H1 (cell line): ENCODE data around the gene PPP6R1. TPM values are rescaled to one million over a fixed set of nuclear protein-coding genes. Genes with fewer than 3 reads are reported as not detected.

Source experiments
- CTCF ChIA-PET: fragments of 300-600 bp; sonication (Branson Sonifier 250); formaldehyde crosslinking; loops from one replicate; lab custom pipeline; 2021; ENCODE audit not compliant: partially characterized antibody; lab: Charles Lee
- POLR2A ChIA-PET: fragments of 300-600 bp; sonication (Branson Sonifier 250); formaldehyde crosslinking; loops from one replicate; lab custom pipeline; 2021; ENCODE audit warnings: inconsistent platforms; ENCODE audit not compliant: partially characterized antibody; lab: Charles Lee
- DNase-seq, 2 experiments: peaks; one replicate each; pipeline versions ENCODE4 v3.0.0 to v3.0.0-alpha.2; 2010 to 2022; ENCODE audit warnings: low spot score in 2 of 2, low read depth in 1 of 2, mixed read lengths in 1 of 2
- FAIRE-seq: peaks from 2 replicates; lab custom pipeline; 2011; peaks lifted over from hg19 to GRCh38; lab: Jason Lieb, UNC
- H2AFZ ChIP-seq: 2 replicates; pipeline ENCODE4 v1.8.1; 2012; ENCODE audit warnings: low read length, inconsistent platforms
- H2AK5ac ChIP-seq: 2 replicates; pipeline ENCODE4 v1.6.1; 2013; ENCODE audit warnings: low read depth, low read length
- H2BK120ac ChIP-seq: replicated peaks from 2 replicates; pipeline ENCODE3; 2013; ENCODE audit warnings: low read depth, low read length, inconsistent platforms
- H2BK12ac ChIP-seq: 2 replicates; pipeline ENCODE4 v1.6.1; 2013; ENCODE audit warnings: low read depth, low read length
- H2BK15ac ChIP-seq: 2 replicates; pipeline ENCODE4 v1.6.1; 2013; ENCODE audit warnings: low read length
- H2BK20ac ChIP-seq: 2 replicates; pipeline ENCODE4 v1.6.1; 2013; ENCODE audit warnings: low read length
- H2BK5ac ChIP-seq: 2 replicates; pipeline ENCODE4 v1.6.1; 2013; ENCODE audit warnings: low read depth, low read length
- H3K14ac ChIP-seq: 2 replicates; pipeline ENCODE4 v1.6.1; 2013; ENCODE audit warnings: inconsistent platforms; ENCODE audit not compliant: insufficient read length
- H3K18ac ChIP-seq: 2 replicates; pipeline ENCODE4 v1.6.1; 2013; ENCODE audit warnings: low read length; ENCODE audit errors: extremely low read depth
- H3K23ac ChIP-seq: 2 replicates; pipeline ENCODE4 v1.6.1; 2013; ENCODE audit warnings: inconsistent platforms; ENCODE audit not compliant: insufficient read length
- H3K23me2 ChIP-seq: 2 replicates; pipeline ENCODE4 v1.6.1; 2013; ENCODE audit warnings: low read depth, low read length
- H3K27ac ChIP-seq: 2 replicates; pipeline ENCODE4 v1.6.1; 2011; ENCODE audit warnings: low read depth, low read length, inconsistent platforms
- H3K27me3 ChIP-seq, 4 experiments: replicated peaks in 1 of 4; 1 replicate in 1 of 4; 2 replicates in 3 of 4; pipeline versions ENCODE4 v1.6.1 to v1.8.1; 2011 to 2013; ENCODE audit warnings: low read length in 3 of 4, mild to moderate bottlenecking in 3 of 4, inconsistent platforms in 2 of 4, mixed read lengths in 2 of 4, moderate library complexity in 1 of 4; ENCODE audit not compliant: control insufficient read depth in 3 of 4, insufficient read depth in 3 of 4; ENCODE audit errors: extremely low read depth in 1 of 4
- H3K36me3 ChIP-seq, 4 experiments: 2 replicates each; pipeline versions ENCODE4 v1.6.1 to v1.8.1; 2011 to 2013; ENCODE audit warnings: mild to moderate bottlenecking in 4 of 4, low read length in 3 of 4, moderate library complexity in 2 of 4, control low read depth in 1 of 4, inconsistent platforms in 1 of 4; ENCODE audit not compliant: insufficient read depth in 4 of 4, control insufficient read depth in 2 of 4
- H3K4ac ChIP-seq: replicated peaks from 2 replicates; pipeline ENCODE3; 2013; ENCODE audit warnings: low read length, low read depth, mixed read lengths, inconsistent platforms; ENCODE audit not compliant: insufficient read length
- H3K4me1 ChIP-seq, 4 experiments: replicated peaks in 1 of 4; 1 replicate in 1 of 4; 2 replicates in 3 of 4; pipeline versions ENCODE4 v1.6.1 to v1.8.1; 2011 to 2013; ENCODE audit warnings: low read length in 3 of 4, inconsistent platforms in 2 of 4, mixed read lengths in 1 of 4; ENCODE audit not compliant: insufficient read depth in 4 of 4, control insufficient read depth in 3 of 4
- H3K4me2 ChIP-seq, 2 experiments: 2 replicates each; pipeline versions ENCODE4 v1.6.1 to v1.8.1; 2011 to 2013; ENCODE audit warnings: low read depth in 2 of 2, low read length in 2 of 2, control low read depth in 1 of 2, inconsistent platforms in 1 of 2, mild to moderate bottlenecking in 1 of 2; ENCODE audit not compliant: insufficient read depth in 1 of 2
- H3K4me3 ChIP-seq, 4 experiments: fragments of 200-600, 300-600 bp in 1 of 4; sonication (generic), shearing (Covaris generic), sonication (Bioruptor Twin) in 1 of 4; 2 replicates each; pipeline versions ENCODE4 v1.5.1 to v1.8.1; 2011 to 2016; ENCODE audit warnings: low read length in 4 of 4, low read depth in 3 of 4, control low read depth in 2 of 4, inconsistent platforms in 2 of 4, mild to moderate bottlenecking in 2 of 4, mixed read lengths in 1 of 4, moderate library complexity in 1 of 4; ENCODE audit not compliant: insufficient read depth in 2 of 4; ENCODE audit errors: extremely low read depth in 1 of 4
- H3K56ac ChIP-seq: replicated peaks from 2 replicates; pipeline ENCODE3; 2013; ENCODE audit warnings: low read depth, mild to moderate bottlenecking, mixed read lengths, low read length, inconsistent platforms; ENCODE audit not compliant: insufficient read length
- H3K79me1 ChIP-seq: 2 replicates; pipeline ENCODE4 v1.6.1; 2013; ENCODE audit warnings: low read depth, low read length, control low read depth
- H3K79me2 ChIP-seq, 2 experiments: 2 replicates each; pipeline versions ENCODE4 v1.6.1 to v1.8.1; 2012 to 2013; ENCODE audit warnings: low read length in 2 of 2, mild to moderate bottlenecking in 2 of 2, inconsistent platforms in 1 of 2; ENCODE audit not compliant: insufficient read depth in 2 of 2, control insufficient read depth in 1 of 2
- H3K9ac ChIP-seq, 4 experiments: replicated peaks in 1 of 4; 1 replicate in 1 of 4; 2 replicates in 3 of 4; pipeline versions ENCODE4 v1.6.1 to v1.8.1; 2011 to 2013; ENCODE audit warnings: low read depth in 3 of 4, low read length in 3 of 4, control low read depth in 2 of 4, mild to moderate bottlenecking in 2 of 4, moderate library complexity in 2 of 4, inconsistent platforms in 1 of 4; ENCODE audit errors: extremely low read depth in 1 of 4
- H3K9me3 ChIP-seq, 2 experiments: 2 replicates each; pipeline versions ENCODE4 v1.6.1 to v1.8.1; 2012 to 2013; ENCODE audit warnings: mild to moderate bottlenecking in 2 of 2, moderate library complexity in 2 of 2, control low read depth in 1 of 2, inconsistent platforms in 1 of 2, low read depth in 1 of 2, low read length in 1 of 2, mixed read lengths in 1 of 2; ENCODE audit not compliant: insufficient read depth in 2 of 2
- H4K20me1 ChIP-seq, 2 experiments: replicated peaks in 1 of 2; 2 replicates each; pipeline versions ENCODE3 to v1.8.1; 2011 to 2013; ENCODE audit warnings: inconsistent platforms in 2 of 2, low read length in 2 of 2, mild to moderate bottlenecking in 1 of 2; ENCODE audit not compliant: insufficient read depth in 2 of 2, control insufficient read depth in 1 of 2
- H4K5ac ChIP-seq: 2 replicates; pipeline ENCODE4 v1.6.1; 2013; ENCODE audit warnings: low read length, low read depth, mixed read lengths, inconsistent platforms; ENCODE audit not compliant: insufficient read length
- H4K8ac ChIP-seq: 2 replicates; pipeline ENCODE4 v1.8.0; 2013; ENCODE audit warnings: mild to moderate bottlenecking, moderate library complexity, low read length, inconsistent platforms; ENCODE audit not compliant: insufficient read depth; ENCODE audit errors: extremely low read depth
- H4K91ac ChIP-seq: replicated peaks from 2 replicates; pipeline ENCODE3; 2013; ENCODE audit warnings: low read length, mixed read lengths, inconsistent platforms; ENCODE audit not compliant: insufficient read length
- CEBPB ChIP-seq: IDR thresholded peaks from 2 replicates; pipeline ENCODE4 v1.6.1; 2012; ENCODE audit warnings: low read depth, low read length
- PHF8 ChIP-seq: fragments of 200-600 bp; sonication (generic); conservative IDR thresholded peaks from 2 replicates; pipeline ENCODE4 v1.7.1; 2012; ENCODE audit warnings: low read depth, mild to moderate bottlenecking, inconsistent platforms, low read length, moderate library complexity
- SIN3A ChIP-seq, 2 experiments: IDR thresholded peaks in 1 of 2; conservative IDR thresholded peaks in 1 of 2; 2 replicates each; pipeline ENCODE4 v1.6.1; 2011 to 2012; ENCODE audit warnings: low read length in 2 of 2, improper control_type of control experiment in 1 of 2, low read depth in 1 of 2, mild to moderate bottlenecking in 1 of 2
- SRF ChIP-seq: IDR thresholded peaks from 2 replicates; pipeline ENCODE4 v1.6.1; 2011; ENCODE audit warnings: mild to moderate bottlenecking, low read depth, low read length, moderate library complexity
- SUZ12 ChIP-seq: fragments of 200-600 bp; sonication (generic); IDR thresholded peaks from 2 replicates; pipeline ENCODE4 v1.6.1; 2012; ENCODE audit warnings: mild to moderate bottlenecking, inconsistent platforms, low read length, moderate library complexity, mixed read lengths
- TCF12 ChIP-seq: IDR thresholded peaks from 2 replicates; pipeline ENCODE4 v1.6.1; 2011; ENCODE audit warnings: low read depth, mild to moderate bottlenecking, low read length
- YY1 ChIP-seq: IDR thresholded peaks from 2 replicates; pipeline ENCODE4 v1.6.1; 2011; ENCODE audit warnings: low read depth, mild to moderate bottlenecking, low read length
- WGBS, 2 experiments: shearing (Covaris generic) in 1 of 2; methylation state at CpG; one replicate each; pipeline versions ENCODE4 v1.1.6 to v1.1.7; 2013 to 2015; ENCODE audit warnings: low lambda C conversion rate in 2 of 2, mixed read lengths in 2 of 2, inconsistent platforms in 1 of 2, low coverage in 1 of 2, missing lambda C conversion rate in 1 of 2; ENCODE audit not compliant: insufficient replicate concordance in 2 of 2, insufficient coverage in 1 of 2, insufficient read length in 1 of 2; ENCODE audit errors: extremely low coverage in 1 of 2, missing lambda C conversion rate in 1 of 2; 5-methylcytosine and 5-hydroxymethylcytosine counted together
- polyA plus RNA-seq, 7 experiments: library from polyadenylated mRNA; depleted of rRNA in 3 of 7; stranded (reverse) in 5 of 7; unstranded in 2 of 7; fragments of >200 nt in 5 of 7; fragments of 200-250 nt in 2 of 7; gene quantifications; 1 replicate in 5 of 7; 2 replicates in 1 of 7; 4 replicates in 1 of 7; pipeline versions ENCODE4 v1.2.1 to v1.2.3, GENCODE V29; 2011 to 2013; ENCODE audit warnings: missing spikeins in 2 of 7, mixed read lengths in 2 of 7
- total RNA-seq: library from RNA; stranded (reverse); fragmentation: NEBNext Ultra II Directional; extraction: Animal tissue kit (Norgen Biotek cat#: 25700); gene quantifications from 2 replicates; pipeline ENCODE4 v1.2.1, GENCODE V29; 2021

Gene PPP6R1
- total and polyA plus RNA-seq, 2 of the 8 experiments (the other 6 are each of a cell fraction or from before 2014, with no cell fraction given), result 36.4 to 74.4 TPM

DNA sequence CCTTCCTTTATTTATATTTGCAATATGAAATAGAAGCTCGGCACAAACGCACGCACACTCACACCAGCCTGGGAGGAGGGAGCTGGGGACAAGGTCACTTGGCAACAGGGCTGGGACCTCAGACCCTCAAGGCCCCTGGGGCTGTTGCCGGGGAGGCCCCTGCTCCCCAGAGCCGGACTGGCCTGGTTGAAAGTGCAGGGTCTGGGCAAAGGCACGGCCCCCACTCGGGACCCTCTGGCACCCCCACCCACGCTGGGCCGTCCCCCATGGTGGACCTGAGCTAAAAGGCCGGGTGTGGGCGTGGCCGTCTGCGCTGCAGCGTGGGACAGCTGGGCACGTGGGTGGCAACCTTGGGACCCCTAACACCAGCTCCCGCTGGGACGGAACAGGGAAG, 29.0 kb downstream of the PPP6R1 start:
- no peak overlapping the region for H3K27ac ChIP-seq
- POLR2A ChIA-PET, result interaction anchor here (0.7 to 1.9 kb wide), 3 partner anchors 17 to 178 kb away, joined by 3 to 10 read pairs (median 3); partner anchors contain the start of gene UBE2S
- no peak overlapping the region for H3K56ac ChIP-seq
- H3K23me2 ChIP-seq, result no peaks in the 10 kb centered on the region
- no peak overlapping the region for H3K4me2 ChIP-seq
- DNase-seq (no peak), FAIRE-seq (no peak)
- no peaks in the 10 kb centered on the region for H3K4me1 ChIP-seq
- no peak overlapping the region for H3K14ac ChIP-seq
- TF ChIP-seq SRF (no peak), SIN3A (conservative IDR thresholded peaks at IDR 0.05 in 1 of 2, IDR thresholded peaks at IDR 0.05 in 1 of 2; ENCODE audit: low read depth in 1 of 2, low read length in 2 of 2) (no peak), TCF12 (no peak), PHF8 (no peak), YY1 (no peak), SUZ12 (no peak), CEBPB (no peak)
- peaks cover 1 to 23% of the 10 kb centered on the region in 2 experiments for H4K20me1 ChIP-seq
- H3K36me3 ChIP-seq, result peaks cover 6 to 20% (median 15%) of the 10 kb centered on the region in 4 experiments; a peak in 6 of 8 replicates
- H3K27me3 ChIP-seq, result no peaks in the 10 kb centered on the region
- no peaks in the 10 kb centered on the region for H3K79me2 ChIP-seq
- no peak overlapping the region for H3K4ac ChIP-seq
- H2BK20ac ChIP-seq, result no peak overlapping the region
- H3K79me1 ChIP-seq, result no peaks in the 10 kb centered on the region; the same call in 1 of the 2 replicates
- no peak overlapping the region for H4K8ac ChIP-seq
- WGBS, 2 experiments, result 93% methylated on average over 17 of the region's 17 CpGs; no CpG with 5 or more reads in 1 of the 2 experiments
- CTCF ChIA-PET, result no interaction called here
- no peak overlapping the region for H4K91ac ChIP-seq
- H2BK15ac ChIP-seq, result no peak overlapping the region
- H2BK12ac ChIP-seq, result no peak overlapping the region
- no peak overlapping the region for H3K9ac ChIP-seq
- no peaks in the 10 kb centered on the region for H3K9me3 ChIP-seq
- H2BK120ac ChIP-seq, result no peak overlapping the region
- no peak overlapping the region for H2BK5ac ChIP-seq
- no peak overlapping the region for H3K23ac ChIP-seq
- H3K18ac ChIP-seq, result no peak overlapping the region
- H2AFZ ChIP-seq, result no peak overlapping the region
- H3K4me3 ChIP-seq, result no peak overlapping the region
- no peak overlapping the region for H2AK5ac ChIP-seq
- no peak overlapping the region for H4K5ac ChIP-seq
